HEK293 (cell line): ENCODE data around the gene SYNJ2.

ENCODE experiments used
- CTCF ChIA-PET: fragments of 350-600 bp; formaldehyde crosslinking; extraction: SDS; loops from one replicate; lab custom pipeline; 2021; ENCODE audit warnings: antibody characterized with exemption; lab: Yijun Ruan, JAX
- POLR2A ChIA-PET: fragments of 300-600 bp; formaldehyde crosslinking; extraction: SDS; loops from one replicate; lab custom pipeline; 2020; ENCODE audit warnings: antibody characterized with exemption, inconsistent platforms; lab: Yijun Ruan, JAX
- H3K27ac ChIP-seq: fragments of 200-500 bp; sonication (Bioruptor generic); 2 replicates; pipeline ENCODE4 v1.5.1; 2014; ENCODE audit warnings: low read depth, low read length, control low read depth, inconsistent platforms; ENCODE audit errors: extremely low read depth
- H3K36me3 ChIP-seq, 2 experiments: fragments of 200-500 bp in 1 of 2; sonication (Bioruptor generic) in 1 of 2; 1 replicate in 1 of 2; 2 replicates in 1 of 2; pipeline ENCODE4 v1.5.1; 2014 to 2017; ENCODE audit warnings: inconsistent platforms in 2 of 2, low read length in 2 of 2; ENCODE audit not compliant: control insufficient read depth in 2 of 2, insufficient read depth in 1 of 2
- H3K4me1 ChIP-seq: fragments of 200-500 bp; sonication (Bioruptor generic); 2 replicates; pipeline ENCODE4 v1.5.1; 2014; ENCODE audit warnings: mild to moderate bottlenecking, low read length, inconsistent platforms; ENCODE audit not compliant: control insufficient read depth, insufficient read depth
- H3K4me3 ChIP-seq: 2 replicates; pipeline ENCODE4 v1.5.1; 2011; ENCODE audit warnings: low read depth, mild to moderate bottlenecking, control low read depth, low read length, moderate library complexity
- H3K9me3 ChIP-seq: fragments of 200-500 bp; sonication (Bioruptor generic); 2 replicates; pipeline ENCODE4 v1.5.1; 2014; ENCODE audit warnings: low read depth, low read length, inconsistent platforms; ENCODE audit not compliant: control insufficient read depth, insufficient read depth
- GLI4 ChIP-seq: fragments of 450-650 bp; formaldehyde crosslinking; IDR thresholded peaks from 2 replicates; pipeline ENCODE4 v1.5.1; 2016; ENCODE audit warnings: missing biosample characterization, missing genetic modification characterization
- KLF1 ChIP-seq: fragments of 450-650 bp; formaldehyde crosslinking; IDR thresholded peaks from 2 replicates; pipeline ENCODE4 v1.5.1; 2016; ENCODE audit warnings: missing biosample characterization, missing genetic modification characterization
- PRDM1 ChIP-seq: fragments of 450-650 bp; formaldehyde crosslinking; IDR thresholded peaks from 2 replicates; pipeline ENCODE4; 2016; ENCODE audit warnings: missing biosample characterization, missing genetic modification characterization
- ZFP69B ChIP-seq: fragments of 450-650 bp; formaldehyde crosslinking; IDR thresholded peaks from 2 replicates; pipeline ENCODE4 v1.5.1; 2016; ENCODE audit warnings: missing biosample characterization, missing genetic modification characterization
- ZNF341 ChIP-seq: fragments of 450-650 bp; formaldehyde crosslinking; IDR thresholded peaks from 2 replicates; pipeline ENCODE4; 2016; ENCODE audit warnings: low read depth, missing biosample characterization, missing genetic modification characterization
- ZNF654 ChIP-seq: fragments of 450-650 bp; formaldehyde crosslinking; IDR thresholded peaks from 2 replicates; pipeline ENCODE4 v1.5.1; 2016; ENCODE audit warnings: low read depth, missing biosample characterization, missing genetic modification characterization
- ZNF701 ChIP-seq: fragments of 450-650 bp; formaldehyde crosslinking; IDR thresholded peaks from 2 replicates; pipeline ENCODE4 v1.5.1; 2016; ENCODE audit warnings: missing biosample characterization, missing genetic modification characterization
- TF ChIP-seq, protein P1 (sequence below): fragments of 450-650 bp; formaldehyde crosslinking; IDR thresholded peaks from 2 replicates; pipeline ENCODE4 v1.5.1; 2016; ENCODE audit warnings: missing biosample characterization, missing genetic modification characterization, borderline replicate concordance
- TF ChIP-seq, protein P2 (sequence below): fragments of 450-650 bp; formaldehyde crosslinking; IDR thresholded peaks from 2 replicates; pipeline ENCODE4 v1.5.1; 2016; ENCODE audit warnings: missing biosample characterization, missing genetic modification characterization
- TF ChIP-seq, protein P3 (sequence below): fragments of 450-650 bp; formaldehyde crosslinking; IDR thresholded peaks from 2 replicates; pipeline ENCODE4 v1.5.1; 2016; ENCODE audit warnings: missing biosample characterization, missing genetic modification characterization
- TF ChIP-seq, protein P4 (sequence below): fragments of 450-650 bp; formaldehyde crosslinking; IDR thresholded peaks from 2 replicates; pipeline ENCODE4 v1.5.1; 2016; ENCODE audit warnings: missing biosample characterization, missing genetic modification characterization
- TF ChIP-seq, protein P5 (sequence below): fragments of 450-650 bp; formaldehyde crosslinking; IDR thresholded peaks from 2 replicates; pipeline ENCODE4 v1.5.1; 2016; ENCODE audit warnings: missing biosample characterization, missing genetic modification characterization

SYNJ2 gene

DNA sequence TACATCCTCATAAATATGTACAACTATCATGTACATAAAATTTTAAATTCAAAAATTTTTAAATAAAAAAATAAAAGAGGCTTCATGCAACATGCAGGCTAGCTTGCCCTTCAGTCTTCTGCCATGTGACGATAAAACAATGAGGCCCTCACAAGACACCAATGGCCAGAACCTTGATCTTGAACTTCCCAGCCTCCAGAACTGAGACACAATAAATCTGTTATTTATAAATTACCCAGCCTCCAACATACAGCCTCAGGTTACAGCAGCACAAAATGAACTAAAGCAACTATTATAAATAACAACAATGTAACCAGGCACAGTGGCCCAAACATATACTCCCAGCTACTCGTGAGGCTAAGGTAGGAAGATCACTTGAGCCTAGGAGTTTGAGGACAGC, 143.6 kb downstream of the SYNJ2 start:
- Histone ChIP-seq H3K4me3 (no peak overlapping the region), H3K36me3 (peaks cover 17 to 38% of the 10 kb centered on the region in 2 experiments; a peak in 2 of 3 replicates), H3K4me1 (no peaks in the 10 kb centered on the region), H3K9me3 (no peaks in the 10 kb centered on the region), H3K27ac (no peak overlapping the region)
- ChIA-PET CTCF (interaction anchor here (1.2 to 1.6 kb wide), 2 partner anchors 13 to 18 kb away, joined by 5 read pairs; no protein-coding TSS in a partner anchor), POLR2A (no interaction called here)
- TF ChIP-seq KLF1 (tag by site-specific recombination) (no peak), ZNF341 (tag by site-specific recombination) (no peak), ZNF654 (tag by site-specific recombination) (no peak), ZFP69B (no peak), GLI4 (no peak)
- TF ChIP-seq, protein P1, sequence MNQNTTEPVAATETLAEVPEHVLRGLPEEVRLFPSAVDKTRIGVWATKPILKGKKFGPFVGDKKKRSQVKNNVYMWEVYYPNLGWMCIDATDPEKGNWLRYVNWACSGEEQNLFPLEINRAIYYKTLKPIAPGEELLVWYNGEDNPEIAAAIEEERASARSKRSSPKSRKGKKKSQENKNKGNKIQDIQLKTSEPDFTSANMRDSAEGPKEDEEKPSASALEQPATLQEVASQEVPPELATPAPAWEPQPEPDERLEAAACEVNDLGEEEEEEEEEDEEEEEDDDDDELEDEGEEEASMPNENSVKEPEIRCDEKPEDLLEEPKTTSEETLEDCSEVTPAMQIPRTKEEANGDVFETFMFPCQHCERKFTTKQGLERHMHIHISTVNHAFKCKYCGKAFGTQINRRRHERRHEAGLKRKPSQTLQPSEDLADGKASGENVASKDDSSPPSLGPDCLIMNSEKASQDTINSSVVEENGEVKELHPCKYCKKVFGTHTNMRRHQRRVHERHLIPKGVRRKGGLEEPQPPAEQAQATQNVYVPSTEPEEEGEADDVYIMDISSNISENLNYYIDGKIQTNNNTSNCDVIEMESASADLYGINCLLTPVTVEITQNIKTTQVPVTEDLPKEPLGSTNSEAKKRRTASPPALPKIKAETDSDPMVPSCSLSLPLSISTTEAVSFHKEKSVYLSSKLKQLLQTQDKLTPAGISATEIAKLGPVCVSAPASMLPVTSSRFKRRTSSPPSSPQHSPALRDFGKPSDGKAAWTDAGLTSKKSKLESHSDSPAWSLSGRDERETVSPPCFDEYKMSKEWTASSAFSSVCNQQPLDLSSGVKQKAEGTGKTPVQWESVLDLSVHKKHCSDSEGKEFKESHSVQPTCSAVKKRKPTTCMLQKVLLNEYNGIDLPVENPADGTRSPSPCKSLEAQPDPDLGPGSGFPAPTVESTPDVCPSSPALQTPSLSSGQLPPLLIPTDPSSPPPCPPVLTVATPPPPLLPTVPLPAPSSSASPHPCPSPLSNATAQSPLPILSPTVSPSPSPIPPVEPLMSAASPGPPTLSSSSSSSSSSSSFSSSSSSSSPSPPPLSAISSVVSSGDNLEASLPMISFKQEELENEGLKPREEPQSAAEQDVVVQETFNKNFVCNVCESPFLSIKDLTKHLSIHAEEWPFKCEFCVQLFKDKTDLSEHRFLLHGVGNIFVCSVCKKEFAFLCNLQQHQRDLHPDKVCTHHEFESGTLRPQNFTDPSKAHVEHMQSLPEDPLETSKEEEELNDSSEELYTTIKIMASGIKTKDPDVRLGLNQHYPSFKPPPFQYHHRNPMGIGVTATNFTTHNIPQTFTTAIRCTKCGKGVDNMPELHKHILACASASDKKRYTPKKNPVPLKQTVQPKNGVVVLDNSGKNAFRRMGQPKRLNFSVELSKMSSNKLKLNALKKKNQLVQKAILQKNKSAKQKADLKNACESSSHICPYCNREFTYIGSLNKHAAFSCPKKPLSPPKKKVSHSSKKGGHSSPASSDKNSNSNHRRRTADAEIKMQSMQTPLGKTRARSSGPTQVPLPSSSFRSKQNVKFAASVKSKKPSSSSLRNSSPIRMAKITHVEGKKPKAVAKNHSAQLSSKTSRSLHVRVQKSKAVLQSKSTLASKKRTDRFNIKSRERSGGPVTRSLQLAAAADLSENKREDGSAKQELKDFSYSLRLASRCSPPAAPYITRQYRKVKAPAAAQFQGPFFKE (tag by site-specific recombination): no peak
- TF ChIP-seq, protein P2, sequence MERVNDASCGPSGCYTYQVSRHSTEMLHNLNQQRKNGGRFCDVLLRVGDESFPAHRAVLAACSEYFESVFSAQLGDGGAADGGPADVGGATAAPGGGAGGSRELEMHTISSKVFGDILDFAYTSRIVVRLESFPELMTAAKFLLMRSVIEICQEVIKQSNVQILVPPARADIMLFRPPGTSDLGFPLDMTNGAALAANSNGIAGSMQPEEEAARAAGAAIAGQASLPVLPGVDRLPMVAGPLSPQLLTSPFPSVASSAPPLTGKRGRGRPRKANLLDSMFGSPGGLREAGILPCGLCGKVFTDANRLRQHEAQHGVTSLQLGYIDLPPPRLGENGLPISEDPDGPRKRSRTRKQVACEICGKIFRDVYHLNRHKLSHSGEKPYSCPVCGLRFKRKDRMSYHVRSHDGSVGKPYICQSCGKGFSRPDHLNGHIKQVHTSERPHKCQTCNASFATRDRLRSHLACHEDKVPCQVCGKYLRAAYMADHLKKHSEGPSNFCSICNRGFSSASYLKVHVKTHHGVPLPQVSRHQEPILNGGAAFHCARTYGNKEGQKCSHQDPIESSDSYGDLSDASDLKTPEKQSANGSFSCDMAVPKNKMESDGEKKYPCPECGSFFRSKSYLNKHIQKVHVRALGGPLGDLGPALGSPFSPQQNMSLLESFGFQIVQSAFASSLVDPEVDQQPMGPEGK: no peak
- TF ChIP-seq, protein P3, sequence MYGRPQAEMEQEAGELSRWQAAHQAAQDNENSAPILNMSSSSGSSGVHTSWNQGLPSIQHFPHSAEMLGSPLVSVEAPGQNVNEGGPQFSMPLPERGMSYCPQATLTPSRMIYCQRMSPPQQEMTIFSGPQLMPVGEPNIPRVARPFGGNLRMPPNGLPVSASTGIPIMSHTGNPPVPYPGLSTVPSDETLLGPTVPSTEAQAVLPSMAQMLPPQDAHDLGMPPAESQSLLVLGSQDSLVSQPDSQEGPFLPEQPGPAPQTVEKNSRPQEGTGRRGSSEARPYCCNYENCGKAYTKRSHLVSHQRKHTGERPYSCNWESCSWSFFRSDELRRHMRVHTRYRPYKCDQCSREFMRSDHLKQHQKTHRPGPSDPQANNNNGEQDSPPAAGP (tag by site-specific recombination): no peak

DNA sequence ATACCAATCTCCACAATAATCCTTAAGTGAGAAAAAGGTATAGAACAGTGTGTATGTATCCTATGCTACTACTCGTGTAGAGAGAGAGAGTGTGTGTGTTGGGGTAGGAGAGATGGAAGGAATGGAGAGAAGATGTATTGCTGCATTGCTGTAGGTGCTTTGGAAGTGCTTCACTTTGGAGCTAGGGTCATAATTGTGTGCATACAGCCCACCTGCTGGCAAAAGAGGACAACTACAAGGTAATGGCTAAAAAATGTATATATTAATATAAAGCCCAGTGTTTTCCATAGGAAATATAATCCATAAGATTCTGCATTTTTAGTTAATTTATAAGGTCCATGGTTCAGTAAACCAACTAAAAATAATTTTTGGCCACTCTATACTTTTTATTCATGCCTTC, 150.3 kb downstream of the SYNJ2 start:
- Histone ChIP-seq H3K36me3 (peaks cover 4 to 7% of the 10 kb centered on the region in 2 experiments), H3K27ac (no peak overlapping the region), H3K4me3 (no peak overlapping the region), H3K4me1 (no peaks in the 10 kb centered on the region), H3K9me3 (no peaks in the 10 kb centered on the region)
- TF ChIP-seq, protein P4, sequence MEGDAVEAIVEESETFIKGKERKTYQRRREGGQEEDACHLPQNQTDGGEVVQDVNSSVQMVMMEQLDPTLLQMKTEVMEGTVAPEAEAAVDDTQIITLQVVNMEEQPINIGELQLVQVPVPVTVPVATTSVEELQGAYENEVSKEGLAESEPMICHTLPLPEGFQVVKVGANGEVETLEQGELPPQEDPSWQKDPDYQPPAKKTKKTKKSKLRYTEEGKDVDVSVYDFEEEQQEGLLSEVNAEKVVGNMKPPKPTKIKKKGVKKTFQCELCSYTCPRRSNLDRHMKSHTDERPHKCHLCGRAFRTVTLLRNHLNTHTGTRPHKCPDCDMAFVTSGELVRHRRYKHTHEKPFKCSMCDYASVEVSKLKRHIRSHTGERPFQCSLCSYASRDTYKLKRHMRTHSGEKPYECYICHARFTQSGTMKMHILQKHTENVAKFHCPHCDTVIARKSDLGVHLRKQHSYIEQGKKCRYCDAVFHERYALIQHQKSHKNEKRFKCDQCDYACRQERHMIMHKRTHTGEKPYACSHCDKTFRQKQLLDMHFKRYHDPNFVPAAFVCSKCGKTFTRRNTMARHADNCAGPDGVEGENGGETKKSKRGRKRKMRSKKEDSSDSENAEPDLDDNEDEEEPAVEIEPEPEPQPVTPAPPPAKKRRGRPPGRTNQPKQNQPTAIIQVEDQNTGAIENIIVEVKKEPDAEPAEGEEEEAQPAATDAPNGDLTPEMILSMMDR (tag by site-specific recombination): peak; percentile 57; the same call in 1 of the 2 replicates
- TF ChIP-seq PRDM1 (peak; percentile 19; the same call in 1 of the 2 replicates), ZNF654 (tag by site-specific recombination) (peak; percentile 74), ZNF701 (no peak)
- TF ChIP-seq, protein P5, sequence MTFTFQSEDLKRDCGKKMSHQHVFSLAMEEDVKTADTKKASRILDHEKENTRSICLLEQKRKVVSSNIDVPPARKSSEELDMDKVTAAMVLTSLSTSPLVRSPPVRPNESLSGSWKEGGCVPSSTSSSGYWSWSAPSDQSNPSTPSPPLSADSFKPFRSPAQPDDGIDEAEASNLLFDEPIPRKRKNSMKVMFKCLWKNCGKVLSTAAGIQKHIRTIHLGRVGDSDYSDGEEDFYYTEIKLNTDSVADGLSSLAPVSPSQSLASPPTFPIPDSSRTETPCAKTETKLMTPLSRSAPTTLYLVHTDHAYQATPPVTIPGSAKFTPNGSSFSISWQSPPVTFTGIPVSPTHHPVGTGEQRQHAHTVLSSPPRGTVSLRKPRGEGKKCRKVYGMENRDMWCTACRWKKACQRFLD (tag by site-specific recombination): no peak
- CTCF ChIA-PET: interaction anchor here (0.5 to 5.6 kb wide), 24 partner anchors 10 to 1793 kb away, joined by 3 to 103 read pairs (median 3); no protein-coding TSS in a partner anchor
- POLR2A ChIA-PET: no interaction called here
